SU-DHL-6 (cell line): ENCODE results near the gene DCLK1.

Experiments used
- H2AFZ ChIP-seq: fragments of 200-600 bp; sonication (generic); 2 replicates; pipeline ENCODE4 v1.6.1; 2014; ENCODE audit warnings: low read depth, mild to moderate bottlenecking, moderate library complexity, mixed read lengths, antibody characterized with exemption, low read length; ENCODE audit not compliant: severe bottlenecking
- H3F3A ChIP-seq: fragments of 200-600 bp; shearing (Covaris generic); 2 replicates; pipeline ENCODE4 v1.6.0; 2016; ENCODE audit warnings: antibody characterized with exemption, mild to moderate bottlenecking; ENCODE audit not compliant: insufficient read depth
- H3K27ac ChIP-seq: fragments of 200-600 bp; sonication (generic); 2 replicates; pipeline ENCODE4 v1.5.1; 2016; ENCODE audit warnings: low read depth, mild to moderate bottlenecking, low read length, moderate library complexity, mixed read lengths
- H3K27me3 ChIP-seq: fragments of 200-600 bp; sonication (generic), shearing (Covaris generic); 2 replicates; pipeline ENCODE4 v1.6.0; 2014; ENCODE audit warnings: mild to moderate bottlenecking, low read length
- H3K36me3 ChIP-seq: fragments of 200-600 bp; sonication (generic); 2 replicates; pipeline ENCODE4 v1.6.1; 2014; ENCODE audit warnings: mild to moderate bottlenecking, low read length, mixed read lengths
- H3K4me2 ChIP-seq: fragments of 300-600, 200-600 bp; shearing (Covaris generic), sonication (generic); 2 replicates; pipeline ENCODE4 v1.6.0; 2014; ENCODE audit warnings: low read length, low read depth, mild to moderate bottlenecking; ENCODE audit not compliant: poor library complexity, severe bottlenecking
- H3K4me3 ChIP-seq: fragments of 200-600 bp; sonication (generic); 2 replicates; pipeline ENCODE4 v1.5.1; 2014; ENCODE audit warnings: antibody characterized with exemption, low read length, mild to moderate bottlenecking, mixed read lengths; ENCODE audit not compliant: insufficient read depth, poor library complexity, severe bottlenecking
- H3K79me2 ChIP-seq: fragments of 200-600 bp; sonication (generic); 2 replicates; pipeline ENCODE4 v1.6.1; 2014; ENCODE audit warnings: mild to moderate bottlenecking, low read length, moderate library complexity; ENCODE audit not compliant: insufficient read depth
- H3K9ac ChIP-seq: fragments of 200-600 bp; sonication (generic); 2 replicates; pipeline ENCODE4 v1.7.0; 2014; ENCODE audit warnings: mild to moderate bottlenecking, low read length
- H3K9me2 ChIP-seq: fragments of 200-600 bp; sonication (generic); replicated peaks from 2 replicates; pipeline ENCODE4 v1.6.1; 2014; ENCODE audit warnings: low read length; ENCODE audit not compliant: insufficient read depth
- H3K9me3 ChIP-seq: fragments of 200-600 bp; sonication (generic); 2 replicates; pipeline ENCODE4 v1.6.1; 2014; ENCODE audit warnings: low read length, mixed read lengths; ENCODE audit not compliant: insufficient read depth
- H4K20me1 ChIP-seq: fragments of 200-600 bp; sonication (generic); 2 replicates; pipeline ENCODE4 v1.6.1; 2014; ENCODE audit warnings: low read depth, mild to moderate bottlenecking, antibody characterized with exemption, low read length, moderate library complexity, mixed read lengths
- CTCF ChIP-seq: fragments of 200-600 bp; sonication (generic); IDR thresholded peaks from one replicate; pipeline ENCODE4 v1.5.1; 2017; ENCODE audit warnings: antibody characterized with exemption, mild to moderate bottlenecking, low read length, moderate library complexity; ENCODE audit not compliant: insufficient read depth, poor library complexity, severe bottlenecking
- EZH2phosphoT487 ChIP-seq: fragments of 200-600 bp; sonication (generic), shearing (Covaris generic); conservative IDR thresholded peaks from 2 replicates; pipeline ENCODE4 v1.6.1; 2018; ENCODE audit warnings: mild to moderate bottlenecking, antibody characterized with exemption, low read length, moderate library complexity, mixed read lengths

DCLK1 gene

GRCh38 chr13:36026531-36026930 lies 104.7 kb downstream of the DCLK1 start:
- Histone ChIP-seq H3F3A (no peaks in the 10 kb centered on the region), H3K4me3 (no peak overlapping the region), H3K27me3 (no peaks in the 10 kb centered on the region), H3K36me3 (no peaks in the 10 kb centered on the region), H3K9ac (no peak overlapping the region), H4K20me1 (no peaks in the 10 kb centered on the region), H3K27ac (no peak overlapping the region), H3K4me2 (no peak overlapping the region), H3K9me3 (no peaks in the 10 kb centered on the region), H2AFZ (no peak overlapping the region), H3K9me2 (no peaks in the 10 kb centered on the region), H3K79me2 (no peaks in the 10 kb centered on the region)
- no peak for TF ChIP-seq EZH2phosphoT487
- TF ChIP-seq CTCF, result no peak

DNA sequence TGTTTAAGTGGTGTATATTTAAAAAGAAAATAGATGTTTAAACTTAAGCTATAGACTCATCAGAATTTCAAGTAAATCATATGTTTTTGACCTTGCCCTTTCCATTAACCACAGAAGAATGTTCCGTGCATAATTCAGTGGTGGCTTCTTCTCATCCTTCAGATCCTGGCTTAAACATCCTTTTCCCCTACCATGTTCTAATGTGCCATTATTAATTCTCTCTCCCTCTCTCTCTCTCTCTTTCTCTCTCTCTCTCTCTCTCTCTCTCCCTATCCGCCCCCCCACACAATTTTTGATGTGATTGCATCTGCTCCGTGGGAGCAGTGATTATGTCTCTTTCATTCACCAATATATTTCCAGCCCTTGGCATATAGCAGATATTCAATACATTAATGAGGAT lies 116.4 kb downstream of the DCLK1 start:
- Histone ChIP-seq H4K20me1 (no peaks in the 10 kb centered on the region), H3K79me2 (no peaks in the 10 kb centered on the region), H3K9me3 (peaks cover 3% of the 10 kb centered on the region; the same call in 1 of the 2 replicates), H3K27ac (no peak overlapping the region), H3K9ac (no peak overlapping the region), H2AFZ (no peak overlapping the region), H3K9me2 (no peaks in the 10 kb centered on the region), H3K27me3 (no peaks in the 10 kb centered on the region), H3K36me3 (no peaks in the 10 kb centered on the region), H3F3A (no peaks in the 10 kb centered on the region), H3K4me3 (no peak overlapping the region), H3K4me2 (no peak overlapping the region)
- no peak for TF ChIP-seq EZH2phosphoT487
- TF ChIP-seq CTCF, result no peak

- Histone ChIP-seq H3K79me2 (no peaks in the 10 kb centered on the region), H3K27ac (no peak overlapping the region), H3F3A (no peaks in the 10 kb centered on the region), H3K36me3 (no peaks in the 10 kb centered on the region), H3K4me3 (no peak overlapping the region), H3K9me2 (no peaks in the 10 kb centered on the region), H3K27me3 (no peaks in the 10 kb centered on the region), H3K4me2 (no peak overlapping the region), H3K9me3 (no peaks in the 10 kb centered on the region), H3K9ac (no peak overlapping the region), H2AFZ (no peak overlapping the region), H4K20me1 (no peaks in the 10 kb centered on the region)
- no peak for TF ChIP-seq EZH2phosphoT487
- no peak for TF ChIP-seq CTCF
Observed at GRCh38 chr13:36006894-36007675, 124.1 kb downstream of the DCLK1 start.
